COR-L47 (cell line): Measurements from ENCODE around the gene YIPF5.

Source experiments
- DNase-seq: peaks from one replicate; lab custom pipeline; 2025; lab: John Stamatoyannopoulos, UW

The YIPF5 gene

DNA sequence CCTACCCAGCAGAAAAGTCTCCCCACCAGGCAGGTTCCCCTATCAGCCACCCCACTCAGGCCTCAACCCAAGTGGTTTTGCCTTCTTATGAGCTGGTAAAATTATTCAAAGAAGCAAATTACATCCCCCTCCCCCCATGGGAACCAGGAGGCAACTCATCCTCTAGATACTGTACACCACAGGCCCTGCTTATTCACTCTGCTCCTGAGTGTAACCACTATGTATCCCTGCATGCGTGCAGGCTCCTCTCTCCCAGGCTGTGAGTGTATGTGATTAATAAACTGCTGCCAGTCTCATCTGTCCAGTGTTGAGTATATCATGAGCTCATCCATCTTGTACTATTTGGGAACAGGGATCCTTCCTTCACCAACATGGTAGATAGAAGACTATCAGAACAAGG is 8.8 kb upstream of the YIPF5 start:
- no peak for DNase-seq

DNA sequence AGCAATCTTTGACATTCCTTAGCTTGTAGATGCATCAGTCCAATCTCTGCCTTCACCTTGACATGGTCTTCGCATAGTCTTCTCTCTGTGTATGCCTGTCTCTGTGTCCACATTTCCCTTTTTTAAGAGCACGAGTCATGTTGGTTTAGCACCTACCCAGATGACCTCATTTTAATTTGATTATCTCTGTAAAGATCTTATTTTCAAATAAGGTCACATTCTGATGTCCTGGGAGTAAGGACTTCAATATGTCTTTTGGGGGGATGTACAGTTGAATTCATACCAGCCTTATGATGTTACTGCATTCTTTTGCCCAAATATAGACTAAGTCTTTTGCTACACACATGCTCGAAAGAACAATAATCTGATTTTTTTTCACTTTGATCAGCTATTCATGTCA is 7.1 kb upstream of the YIPF5 start:
- DNase-seq: no peak

DNA sequence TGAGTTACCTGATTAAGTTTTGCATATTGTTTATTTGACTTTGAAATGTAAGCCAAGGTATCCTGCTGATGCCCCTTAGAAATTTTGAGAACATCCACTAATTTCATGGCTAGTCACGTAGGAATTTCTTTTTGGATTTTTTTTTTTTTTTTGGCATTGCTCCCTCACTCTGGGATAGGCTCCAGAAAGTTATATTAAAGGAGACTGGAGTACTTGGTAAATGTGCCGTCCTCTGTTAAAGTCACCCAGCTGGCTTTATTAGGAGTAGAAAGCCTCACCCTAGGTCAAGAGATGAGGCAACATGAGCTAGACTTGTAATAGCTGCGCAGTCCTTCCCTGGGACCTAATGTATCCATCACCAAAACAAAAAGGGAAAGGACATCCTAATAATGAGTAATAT is 3.3 kb upstream of the YIPF5 start:
- DNase-seq: no peak

DNA sequence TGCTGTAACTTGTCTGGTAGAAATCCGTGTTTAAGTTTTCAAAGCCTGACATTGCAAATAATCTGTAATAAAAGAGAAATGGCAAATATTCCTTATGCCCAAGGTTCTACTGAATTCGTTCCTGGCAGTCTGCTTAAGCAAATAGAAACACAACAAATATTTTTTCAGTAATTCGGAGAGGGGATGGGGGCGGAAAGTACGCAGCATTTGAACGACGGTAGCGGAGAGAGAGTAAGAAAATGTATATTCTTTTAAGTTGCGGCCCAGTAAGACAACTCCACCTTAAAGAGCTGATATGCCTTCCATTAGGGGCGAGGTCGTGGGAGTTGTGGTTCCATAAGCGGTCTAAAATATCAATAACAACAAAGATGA is 569 bp downstream of the YIPF5 start:
- DNase-seq: no peak

DNA sequence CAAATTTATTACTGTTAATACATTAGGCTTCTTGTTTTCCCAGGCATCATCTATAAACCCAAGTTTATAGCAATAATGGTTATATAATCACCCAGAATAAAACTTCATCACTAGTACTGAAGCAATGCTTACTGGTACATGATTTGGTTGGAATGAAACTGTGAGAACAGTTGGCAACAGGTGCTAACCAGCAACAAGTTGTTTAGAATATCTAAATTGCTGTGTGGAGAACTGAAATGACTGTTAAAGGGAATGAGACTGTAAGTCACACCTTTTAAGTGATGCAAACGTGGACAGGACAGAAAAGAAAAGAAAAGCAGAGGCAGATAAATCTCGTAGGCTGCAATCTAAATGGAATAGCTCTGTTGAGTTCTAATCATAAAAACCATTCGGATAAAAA is 2.5 kb downstream of the YIPF5 start:
- no peak for DNase-seq

DNA sequence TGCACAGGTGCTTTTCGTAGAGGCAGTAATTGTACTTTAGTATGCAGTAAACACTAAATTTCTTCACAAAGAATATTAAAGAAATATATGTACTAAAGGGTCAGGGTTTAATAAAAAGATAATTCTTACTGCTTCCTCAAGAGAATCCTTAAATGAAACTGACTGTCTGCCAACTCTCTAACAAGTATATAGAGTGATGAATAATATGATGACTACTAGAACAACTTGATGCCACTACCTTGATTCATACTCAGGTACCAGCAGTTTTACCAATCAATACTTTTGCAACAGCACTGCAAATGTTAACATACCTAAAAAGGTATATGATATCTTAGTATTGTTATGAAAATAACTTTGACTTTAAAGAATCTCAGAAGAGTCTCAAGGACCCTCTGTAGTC is 3.8 kb downstream of the YIPF5 start:
- no peak for DNase-seq

DNA sequence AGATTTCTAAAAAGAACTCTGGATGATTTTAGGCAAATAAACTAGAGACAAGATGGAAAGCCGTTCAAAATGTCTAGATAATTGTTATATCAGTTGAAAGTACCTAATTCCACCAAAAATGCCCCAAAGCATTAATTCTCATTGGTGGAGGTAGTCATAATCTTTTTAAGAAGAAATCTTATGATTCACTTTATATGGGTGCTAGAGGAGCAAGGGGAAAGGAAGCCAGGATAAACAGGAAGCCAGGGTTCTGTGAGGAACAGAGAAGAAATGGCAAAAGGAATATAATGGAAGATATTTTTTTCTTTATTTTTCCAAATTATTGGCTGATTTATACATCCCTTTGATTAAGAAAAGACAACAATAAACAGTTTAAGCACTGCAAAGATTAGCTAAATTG is 7.8 kb downstream of the YIPF5 start:
- DNase-seq: no peak

DNA sequence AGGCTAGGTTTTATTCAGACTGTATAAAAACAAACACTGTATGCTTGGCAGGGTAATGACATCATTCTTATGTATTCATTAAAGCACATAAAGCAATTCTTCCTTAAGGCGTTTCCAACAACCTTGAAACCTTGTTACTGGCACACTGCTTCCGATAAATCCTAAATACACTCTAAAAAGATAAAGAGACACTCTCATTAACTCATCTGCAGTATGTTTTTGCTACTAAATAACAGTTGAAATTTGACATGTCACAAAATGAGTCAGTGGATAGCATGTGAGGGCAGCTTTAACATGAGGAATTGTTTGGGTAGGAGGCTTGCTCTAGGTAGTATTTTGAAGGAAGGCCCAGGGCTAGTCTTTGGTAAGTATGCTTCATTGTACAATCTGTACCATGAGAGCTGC is 13.7 kb downstream of the YIPF5 start:
- no peak for DNase-seq

DNA sequence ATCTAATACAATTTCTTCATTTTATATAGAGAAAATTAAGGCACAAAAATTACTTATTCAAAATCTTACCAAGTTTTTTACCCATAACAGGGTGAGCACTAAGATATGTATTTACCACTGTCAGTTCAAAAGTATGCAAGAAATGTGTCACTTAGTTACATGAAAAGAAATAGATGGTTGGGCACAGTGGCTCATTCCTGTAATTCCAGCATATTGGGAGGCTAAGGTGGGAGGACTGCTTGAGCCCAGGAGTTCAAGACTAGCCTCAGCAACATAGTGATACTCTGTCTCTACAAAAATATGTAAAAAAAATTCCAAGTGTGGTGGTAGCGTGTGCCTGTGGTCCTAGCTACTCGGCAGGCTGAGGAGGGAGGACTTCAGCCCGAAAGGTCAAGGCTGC is 19.4 kb downstream of the YIPF5 start:
- no peak for DNase-seq

DNA sequence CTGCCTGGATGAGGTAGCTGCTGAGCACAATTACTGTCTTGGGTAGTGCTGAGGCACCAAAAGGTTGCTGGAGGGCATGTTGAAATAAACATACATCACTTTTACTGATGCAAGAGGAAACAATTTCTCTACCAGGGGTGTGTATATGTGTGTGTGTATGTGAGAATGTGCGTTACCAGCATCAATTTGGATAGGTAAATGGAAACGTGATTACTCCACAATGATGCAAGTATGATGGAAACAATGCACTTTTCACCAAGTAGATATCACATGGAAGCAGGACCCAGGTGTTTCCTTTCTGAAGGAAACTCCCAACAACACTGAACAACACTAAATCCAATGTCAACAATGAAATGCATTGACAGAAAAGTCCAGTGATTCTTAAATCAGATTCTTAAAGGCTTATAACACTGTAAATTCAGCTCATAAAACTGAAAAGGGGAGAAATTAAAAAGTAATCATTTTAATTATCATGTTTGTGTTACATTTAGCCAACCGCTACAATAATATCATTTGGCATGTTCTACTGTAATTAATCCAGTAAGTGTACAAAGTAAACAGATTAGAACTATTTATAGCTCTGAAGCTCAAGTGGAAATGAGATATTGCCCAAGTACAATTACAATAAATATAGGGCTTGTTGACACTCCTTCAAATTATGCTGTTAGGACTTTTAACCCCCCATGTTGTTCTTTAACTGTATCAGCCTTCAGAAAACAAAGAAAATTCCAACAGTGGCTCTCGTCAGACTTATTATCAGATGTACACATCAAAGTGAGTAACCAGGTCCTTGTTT is 25.3 kb downstream of the YIPF5 start:
- peak; percentile 46 for DNase-seq

DNA sequence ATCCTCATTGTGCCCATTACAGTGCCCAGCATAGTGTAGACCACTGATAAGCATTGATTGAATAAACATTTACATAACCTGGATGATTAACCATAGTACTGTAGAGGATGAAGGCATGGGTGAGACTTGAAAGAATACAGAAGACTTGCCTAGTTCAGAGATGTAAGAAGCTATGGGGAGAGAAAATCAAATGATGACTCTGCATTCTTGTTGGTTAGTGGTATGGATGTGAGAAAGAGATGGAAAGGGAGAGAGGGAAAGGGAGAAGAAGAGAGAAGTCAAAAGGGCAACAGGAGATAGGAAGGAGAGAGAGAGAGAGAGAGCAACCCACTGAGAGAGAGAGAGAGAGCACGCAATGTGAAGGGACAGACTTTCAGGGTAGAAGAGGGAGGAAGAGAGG is 26.8 kb downstream of the YIPF5 start:
- no peak for DNase-seq

DNA sequence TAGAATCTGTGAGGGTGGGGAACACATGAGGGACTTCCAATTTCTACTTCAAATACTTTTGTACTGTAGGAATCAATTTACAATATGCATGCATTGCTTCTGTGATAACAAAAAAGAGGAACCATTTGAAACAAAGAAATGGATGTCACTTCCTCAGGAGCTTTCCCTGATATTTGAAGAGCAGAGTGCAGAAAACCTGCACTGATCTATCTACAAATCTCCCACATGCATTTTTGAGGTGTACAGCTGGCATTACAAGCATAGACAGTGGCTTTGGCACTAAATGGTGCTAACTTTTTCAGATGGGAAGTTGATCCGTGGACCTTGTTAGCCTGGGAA is 27.7 kb downstream of the YIPF5 start:
- DNase-seq: no peak

DNA sequence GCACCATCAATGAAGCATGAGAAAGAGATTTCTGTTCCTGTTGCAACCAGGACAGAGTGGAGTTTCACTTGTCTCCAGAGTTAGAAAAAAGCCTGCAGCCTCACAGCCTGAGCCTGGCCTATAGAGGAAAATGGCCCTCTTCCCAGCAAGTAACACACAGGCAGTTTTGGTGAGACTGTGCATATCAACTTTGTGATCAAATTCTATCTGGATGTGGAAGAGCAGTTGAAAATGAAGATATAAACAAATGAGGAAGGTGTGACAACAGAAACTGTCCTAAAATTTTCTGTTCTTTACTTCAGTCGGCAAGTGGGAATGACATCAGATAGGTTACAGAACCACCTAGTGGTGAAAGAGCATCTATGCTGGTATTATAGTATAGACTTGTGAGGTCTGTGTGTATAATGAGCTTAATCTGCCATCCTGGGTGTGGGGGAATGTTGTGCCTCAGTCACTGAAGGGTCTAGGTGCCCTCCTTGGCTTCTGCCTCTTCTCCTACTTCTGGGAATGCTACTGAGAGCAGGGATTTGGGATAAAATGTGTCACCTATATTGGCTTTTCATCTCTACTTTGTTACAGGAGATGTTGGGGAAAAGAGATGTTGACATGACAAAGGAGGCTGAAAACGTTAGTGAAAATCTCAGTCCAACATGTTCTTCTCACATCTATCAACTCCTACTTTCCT is 28.2 kb downstream of the YIPF5 start:
- DNase-seq: peak; percentile 15

DNA sequence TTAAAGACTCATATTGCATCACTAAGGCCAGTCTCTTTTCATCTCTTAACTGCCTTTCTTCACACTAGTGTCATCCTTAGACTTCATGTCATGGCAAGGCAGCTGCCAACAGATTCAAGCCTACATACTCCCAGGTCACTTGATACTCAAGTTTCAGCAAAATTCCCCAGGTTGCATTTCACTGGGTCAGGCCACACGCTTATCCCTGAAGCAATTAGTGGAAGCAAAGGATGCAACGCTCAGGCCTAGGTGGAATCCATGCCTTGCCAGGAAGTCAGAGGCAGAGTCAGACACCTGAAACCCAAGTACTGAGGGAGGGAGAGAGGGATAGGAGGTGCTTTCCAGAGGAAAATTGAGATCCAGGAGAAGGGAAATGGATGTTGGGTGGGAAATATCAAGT is 28.9 kb downstream of the YIPF5 start:
- DNase-seq: no peak

DNA sequence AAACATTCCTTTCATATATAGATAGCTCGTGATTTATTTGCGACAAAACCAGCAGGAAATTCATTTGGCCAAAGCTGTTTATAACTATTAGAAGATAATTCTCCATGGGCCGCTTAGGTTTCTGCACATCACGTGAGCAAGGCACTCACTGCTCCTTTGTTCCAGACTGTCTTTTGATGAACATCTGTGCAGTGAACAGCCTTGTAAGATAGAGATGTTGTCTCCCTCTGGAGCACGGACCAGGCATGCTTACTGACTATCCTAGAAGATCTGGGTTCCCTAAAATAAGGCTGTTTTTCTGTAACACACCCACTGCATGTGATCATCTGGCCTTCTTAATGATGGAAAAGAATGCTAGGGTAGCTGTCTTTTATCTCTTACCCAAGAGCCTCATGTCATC is 30.9 kb downstream of the YIPF5 start:
- no peak for DNase-seq

DNA sequence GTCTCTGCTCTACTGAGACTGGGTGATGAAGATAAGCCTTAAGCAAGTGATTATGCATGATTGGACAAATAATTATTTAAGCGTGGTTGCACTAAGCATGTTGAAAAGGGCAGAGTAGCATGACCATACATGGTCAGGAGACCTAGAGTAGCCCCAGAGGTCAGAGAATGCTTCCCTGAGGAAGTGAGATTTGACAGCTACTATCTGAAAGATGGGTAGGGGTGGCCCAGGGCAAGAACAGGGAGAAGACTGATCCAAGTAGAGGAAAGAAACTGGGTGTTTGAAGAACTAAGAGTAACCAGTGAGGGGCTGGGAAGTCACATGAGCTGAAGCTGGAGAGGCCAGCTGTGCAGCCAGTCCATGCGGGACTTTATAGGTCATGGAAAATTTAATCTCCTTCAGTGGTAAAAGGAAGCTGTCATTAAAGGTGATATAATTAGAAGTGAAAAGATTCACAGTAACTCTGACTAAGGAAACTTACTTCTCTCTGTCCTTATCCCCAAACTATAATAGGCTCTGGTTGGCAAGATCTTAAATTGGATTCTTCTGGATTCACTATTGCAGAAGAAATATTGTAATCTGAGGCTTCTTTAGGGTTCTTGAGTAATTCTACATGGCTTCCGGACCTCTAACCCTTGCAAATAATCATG is 35.2 kb downstream of the YIPF5 start:
- DNase-seq: no peak

DNA sequence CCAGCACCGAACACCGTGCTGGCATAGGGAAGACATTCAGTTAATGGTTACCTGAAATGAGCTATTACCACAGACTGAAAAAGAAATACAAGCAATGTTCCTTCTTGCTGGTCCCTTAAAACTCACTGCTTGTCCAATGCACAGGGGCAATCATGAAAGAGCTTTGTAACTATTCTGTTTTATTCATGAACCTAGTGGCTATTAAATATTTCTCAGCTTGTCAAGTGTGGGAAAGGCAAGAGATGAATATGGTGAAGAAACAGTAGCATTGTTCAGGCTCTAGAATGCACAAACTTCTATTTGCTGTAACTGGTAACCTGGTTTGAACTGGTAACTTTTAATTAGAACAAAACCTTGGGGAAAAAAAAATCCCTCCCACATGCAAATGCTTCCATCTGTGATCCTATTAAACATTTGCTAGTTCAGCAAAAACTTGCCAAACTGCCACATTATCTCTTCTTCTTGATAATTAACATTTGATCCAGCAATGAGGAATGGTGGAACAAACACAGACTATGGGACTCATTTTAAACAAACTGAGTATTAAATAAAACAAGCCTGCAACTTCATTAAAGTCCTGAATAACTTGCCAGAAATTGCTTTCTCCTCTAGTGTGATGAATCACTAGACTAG is 36.1 kb downstream of the YIPF5 start:
- DNase-seq: no peak

DNA sequence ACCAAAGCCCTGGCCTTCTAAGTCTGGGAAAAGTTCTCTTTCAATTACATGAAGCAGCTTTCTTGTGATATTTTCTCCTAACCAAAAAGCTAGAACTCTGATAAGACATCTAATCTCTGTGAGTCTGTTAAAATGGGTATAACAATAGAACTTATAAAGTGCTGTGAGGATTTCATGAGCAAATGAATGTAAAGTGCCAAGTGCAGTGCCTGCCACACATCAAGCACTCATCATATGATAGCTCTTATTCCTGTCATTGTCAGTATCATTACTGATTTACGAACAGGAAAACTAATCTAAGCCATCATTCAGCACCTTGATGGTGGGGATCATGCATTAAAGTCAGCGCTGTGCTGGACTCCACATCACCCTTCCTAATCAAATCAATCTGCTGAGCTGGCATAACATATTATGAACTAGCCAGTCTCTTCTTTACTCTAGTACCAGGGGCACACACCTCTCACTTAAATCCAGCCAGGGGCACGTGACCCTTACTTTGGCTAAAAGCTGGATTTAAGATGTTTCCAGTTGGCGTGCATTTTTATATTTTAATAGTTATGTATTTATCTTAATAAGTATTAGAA is 37.3 kb downstream of the YIPF5 start:
- DNase-seq: no peak

DNA sequence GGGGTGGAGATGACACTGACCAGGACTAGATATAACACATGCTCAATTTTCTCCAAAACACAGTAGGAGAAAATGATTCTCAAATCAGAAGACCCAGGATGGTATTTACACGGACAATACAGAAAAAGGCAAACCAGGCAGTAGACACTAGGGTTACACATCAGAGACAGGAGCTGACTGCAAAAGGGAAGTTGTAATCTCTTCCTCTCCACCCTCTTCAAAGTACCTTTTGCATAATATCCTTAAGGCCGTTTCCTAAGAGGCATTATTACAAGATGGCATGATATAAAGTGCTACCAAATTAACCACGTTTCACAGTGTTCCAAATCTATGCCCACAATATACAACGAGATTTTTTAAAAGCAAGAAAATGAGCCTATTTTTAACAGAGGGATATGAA is 39.2 kb downstream of the YIPF5 start:
- no peak for DNase-seq

DNA sequence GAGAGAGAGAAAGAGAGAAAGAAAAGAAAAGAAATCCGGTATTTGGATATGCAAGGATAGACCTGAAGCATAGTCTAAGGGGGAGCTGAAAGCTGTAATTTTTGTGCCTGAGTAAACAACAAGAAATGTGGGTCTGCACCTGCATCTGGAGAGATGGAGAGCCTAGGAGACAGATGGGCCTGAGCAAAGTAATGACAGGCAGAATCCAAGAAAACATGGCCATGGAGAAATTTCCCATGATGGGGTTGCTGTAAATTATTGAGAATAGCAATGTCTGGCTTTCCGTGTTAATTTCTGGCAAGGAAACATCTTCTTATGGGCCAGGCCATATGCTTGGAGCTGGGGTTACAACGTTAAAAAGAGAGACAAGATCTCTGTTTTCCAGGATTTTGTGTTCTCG is 40.2 kb downstream of the YIPF5 start:
- DNase-seq: no peak

DNA sequence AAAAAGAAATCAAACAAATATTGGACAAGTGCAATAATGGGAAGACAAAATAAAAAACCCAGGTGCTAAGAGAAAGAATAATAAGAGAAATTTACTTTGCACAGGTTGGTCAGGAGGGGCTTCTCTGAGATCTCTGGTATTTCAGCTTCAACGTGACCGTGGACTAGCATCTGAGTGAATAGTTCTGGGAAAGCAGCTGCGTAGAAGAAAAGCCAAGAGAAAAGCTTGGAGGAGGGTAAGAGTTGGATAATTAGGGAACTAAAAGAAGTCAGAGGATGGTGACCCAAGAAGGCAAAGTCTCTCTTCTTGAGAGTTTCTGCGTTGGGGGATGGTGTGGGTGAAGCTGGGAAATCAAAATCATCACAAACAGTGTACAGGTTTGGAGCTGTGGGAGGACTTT is 41.6 kb downstream of the YIPF5 start:
- DNase-seq: no peak

DNA sequence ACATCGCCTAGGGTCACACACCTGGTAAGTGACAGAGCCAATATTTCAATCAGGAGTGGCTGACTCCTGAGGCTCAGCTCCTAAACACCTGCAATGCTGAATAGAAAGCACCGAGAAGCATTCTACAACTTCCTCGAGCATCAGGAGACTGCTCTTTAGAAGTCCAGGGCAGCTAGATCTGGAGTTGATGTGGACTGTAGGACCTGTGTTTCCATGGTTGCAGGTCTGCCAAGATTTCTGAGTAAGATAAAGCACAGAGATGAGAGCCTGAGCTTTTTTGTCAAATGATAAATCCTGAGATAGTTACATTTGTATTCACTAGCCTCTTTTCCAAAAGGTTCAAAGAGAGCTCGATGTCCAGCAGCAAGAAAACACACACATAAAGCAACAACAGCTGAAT is 43.8 kb downstream of the YIPF5 start:
- no peak for DNase-seq
